Fibroblast of upper back skin (primary cell): Measurements from ENCODE around the gene ARHGEF5.
A peak's percentile ranks its signal among the peaks of the same experiment; 100 is the strongest.
"Not testable (repeated sequence)": the region's sequence is repeated elsewhere in the genome, so short reads cannot be mapped to it uniquely, and the experiment has no call there.

Experiments used
- DNase-seq: peaks from one replicate; pipeline ENCODE4 v3.0.0-alpha.2; 2013

Gene ARHGEF5

GRCh38 chr7:144355176-144355822 lies at the start of gene ARHGEF5:
Gene ARHGEF5 (plus strand): TSS chr7:144355402. CDS start chr7:144362670, 7,268 bp downstream.
- not testable (repeated sequence) for DNase-seq

- not testable (repeated sequence) for DNase-seq
Measured at GRCh38 chr7:144309702-144310101, 45.5 kb upstream of the ARHGEF5 start.

DNA sequence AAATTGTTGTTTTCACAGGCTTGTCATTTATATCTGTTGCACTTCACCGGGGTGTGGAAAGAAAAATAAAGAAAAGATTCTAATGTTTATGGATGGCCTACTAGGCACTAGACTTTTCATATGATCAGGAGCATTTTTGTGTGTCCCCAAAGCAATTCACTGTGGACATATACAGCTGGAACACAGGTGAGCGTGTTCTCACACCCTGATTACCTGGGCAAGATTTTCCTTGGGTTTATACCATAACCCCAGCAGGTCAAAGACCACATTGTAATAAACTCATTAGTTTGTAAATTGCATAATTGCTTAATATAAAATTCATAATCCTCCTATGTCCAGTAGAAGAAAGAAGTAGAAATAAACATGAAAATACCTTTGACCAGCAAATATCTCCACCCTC lies 44.0 kb upstream of the ARHGEF5 start:
- DNase-seq, result not testable (repeated sequence)

GRCh38 chr7:144311872-144312469 lies 43.2 kb upstream of the ARHGEF5 start, which contains the start of gene OR2A1:
Gene OR2A1 (plus strand): TSS chr7:144312419. CDS start chr7:144318125, 5,706 bp downstream.
- DNase-seq, result not testable (repeated sequence)

DNA sequence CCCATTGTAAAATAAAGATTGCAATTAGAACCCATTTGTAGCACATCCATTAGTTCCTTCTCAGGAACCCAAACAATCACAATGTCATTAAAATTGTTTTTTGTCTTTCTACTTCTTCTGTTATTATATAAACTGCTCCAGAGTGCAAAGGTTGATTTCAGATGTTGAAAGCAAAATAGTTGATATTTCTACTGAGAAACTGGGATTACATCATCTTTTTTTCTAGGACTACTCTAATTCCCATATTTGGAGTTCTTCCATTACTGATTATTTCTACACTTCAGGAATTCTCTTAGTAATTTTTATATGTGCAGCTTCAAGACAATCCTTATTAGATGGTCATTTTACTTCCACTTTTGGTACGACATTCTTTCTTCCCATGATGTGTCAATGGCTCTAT lies 37.7 kb upstream of the ARHGEF5 start:
- DNase-seq, result not testable (repeated sequence)

- not testable (repeated sequence) for DNase-seq
Measured at GRCh38 chr7:144319547-144319946, 35.7 kb upstream of the ARHGEF5 start.

- not testable (repeated sequence) for DNase-seq
Measured at GRCh38 chr7:144321677-144322206, 33.5 kb upstream of the ARHGEF5 start.

DNA sequence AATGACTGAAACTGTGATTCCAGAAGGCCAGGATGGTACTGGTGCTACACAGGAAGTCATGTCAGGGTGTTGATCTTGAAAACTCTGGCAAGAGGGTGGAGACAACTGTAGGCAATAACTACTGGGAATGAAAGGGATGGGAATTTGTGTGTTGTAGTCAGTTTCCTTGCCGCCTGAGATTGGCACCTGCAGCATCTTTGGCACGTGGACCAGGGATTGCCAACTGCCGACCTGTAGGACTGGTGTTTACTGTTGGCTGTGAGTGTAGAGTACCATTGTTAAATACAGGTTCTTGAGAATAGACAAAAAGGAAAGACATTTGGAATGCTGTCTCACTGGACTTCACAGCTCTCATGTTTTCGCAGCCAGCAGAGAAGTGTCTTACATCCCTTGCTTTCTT lies 31.8 kb upstream of the ARHGEF5 start:
- DNase-seq, result not testable (repeated sequence)

- DNase-seq, result not testable (repeated sequence)
Measured at GRCh38 chr7:144325868-144326267, 29.3 kb upstream of the ARHGEF5 start.

DNA sequence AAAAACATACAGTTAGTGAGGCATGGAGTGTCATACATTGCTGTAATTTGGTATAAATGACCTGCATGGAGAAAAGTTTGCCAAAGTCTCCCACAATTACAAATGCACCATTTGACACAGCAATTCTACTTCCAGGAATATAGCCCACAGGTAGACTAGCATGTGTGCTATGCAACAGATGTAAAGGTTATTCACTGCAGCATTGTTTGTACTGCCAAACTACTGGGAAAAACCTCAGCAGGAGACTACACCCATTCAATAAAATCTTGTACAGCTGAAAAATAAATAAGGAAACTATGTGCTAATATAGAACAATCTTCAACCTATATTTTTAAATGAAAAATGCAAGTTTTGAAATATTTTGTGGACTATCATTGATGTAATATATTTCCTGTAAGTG lies 25.2 kb upstream of the ARHGEF5 start:
- DNase-seq, result not testable (repeated sequence)

- DNase-seq, result not testable (repeated sequence)
Measured at GRCh38 chr7:144331221-144331995, 23.8 kb upstream of the ARHGEF5 start.

GRCh38 chr7:144331996-144332288 lies 23.3 kb upstream of the ARHGEF5 start:
- not testable (repeated sequence) for DNase-seq

DNA sequence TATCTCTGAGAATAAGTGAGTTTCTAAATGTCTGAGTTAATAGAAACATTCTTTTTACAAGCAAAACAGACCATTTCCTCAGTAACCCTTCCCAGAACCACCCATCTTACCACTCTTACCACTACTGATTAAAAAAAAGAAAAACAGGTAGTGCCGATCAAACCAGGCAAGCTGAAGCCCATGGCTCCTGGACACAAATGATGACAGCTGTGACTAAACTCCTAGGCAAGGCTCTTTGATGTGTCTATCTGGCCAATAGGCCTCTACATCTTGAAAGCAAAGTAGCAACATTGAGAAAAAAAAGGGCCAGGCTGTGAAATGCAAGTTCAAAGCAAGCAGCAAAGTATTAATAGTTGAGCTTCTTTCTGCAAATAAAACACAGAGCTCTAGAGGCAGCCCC lies 6.6 kb upstream of the ARHGEF5 start:
- DNase-seq, result not testable (repeated sequence)

DNA sequence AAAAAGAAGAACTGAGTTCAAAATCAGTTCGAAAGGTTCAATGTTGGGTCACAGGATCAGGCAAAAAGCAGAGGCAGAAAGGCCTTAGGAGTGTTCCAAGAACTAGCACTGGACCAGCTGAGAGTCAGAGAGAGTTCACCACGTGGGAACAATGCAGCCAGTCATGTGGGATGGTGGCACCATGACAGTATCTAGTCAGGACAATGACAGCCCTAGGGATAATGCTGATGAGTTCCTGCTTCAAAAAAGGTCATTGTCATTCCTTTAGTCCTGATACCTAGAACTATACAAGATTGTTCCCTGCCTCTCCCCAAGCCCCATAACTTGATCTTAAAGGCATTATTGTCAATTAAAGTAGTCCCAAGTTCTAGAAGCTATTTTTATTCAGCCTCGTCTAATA lies 3.5 kb upstream of the ARHGEF5 start:
- DNase-seq, result not testable (repeated sequence)

GRCh38 chr7:144356185-144356584 lies 983 bp downstream of the ARHGEF5 start:
- DNase-seq, result not testable (repeated sequence)

DNA sequence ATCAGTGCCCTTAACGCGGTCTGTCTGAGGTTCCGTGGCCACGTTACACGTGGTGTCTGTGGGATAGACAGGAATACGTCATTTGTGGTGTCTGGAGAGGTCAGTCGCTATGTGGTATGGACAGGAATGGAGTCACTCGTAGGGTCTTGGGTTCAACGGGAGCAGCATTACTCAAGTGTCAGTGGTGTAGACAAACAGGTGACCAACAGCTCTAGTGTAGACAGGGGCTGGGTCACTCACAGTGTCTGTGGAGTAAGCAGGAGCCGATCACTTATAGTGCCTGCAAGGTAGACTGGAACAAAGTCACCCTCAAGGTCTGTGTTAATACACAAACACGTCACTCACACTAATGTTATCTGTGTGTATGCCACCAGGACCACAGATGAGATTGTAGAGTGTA lies 1.7 kb downstream of the ARHGEF5 start:
- not testable (repeated sequence) for DNase-seq

GRCh38 chr7:144362061-144362460 lies 6.9 kb downstream of the ARHGEF5 start:
- DNase-seq, result not testable (repeated sequence)

DNA sequence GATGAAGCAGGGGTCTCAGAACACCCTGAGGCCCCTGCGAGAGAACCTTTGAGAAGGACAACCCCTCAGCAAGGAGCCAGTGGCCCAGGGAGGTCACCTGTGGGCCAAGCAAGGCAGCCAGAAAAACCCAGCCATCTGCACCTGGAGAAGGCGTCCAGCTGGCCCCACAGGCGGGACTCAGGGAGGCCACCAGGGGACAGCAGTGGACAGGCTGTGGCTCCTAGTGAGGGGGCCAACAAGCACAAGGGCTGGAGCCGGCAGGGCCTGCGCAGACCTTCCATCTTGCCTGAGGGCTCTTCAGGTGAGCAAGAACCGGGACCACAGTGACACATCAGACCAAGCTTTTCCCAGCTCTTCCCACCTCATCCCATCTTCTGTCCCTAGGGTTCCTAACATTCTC lies 10.3 kb downstream of the ARHGEF5 start:
- not testable (repeated sequence) for DNase-seq

GRCh38 chr7:144367250-144367649 lies 12.0 kb downstream of the ARHGEF5 start:
- not testable (repeated sequence) for DNase-seq

GRCh38 chr7:144369221-144369620 lies 14.0 kb downstream of the ARHGEF5 start:
- not testable (repeated sequence) for DNase-seq

DNA sequence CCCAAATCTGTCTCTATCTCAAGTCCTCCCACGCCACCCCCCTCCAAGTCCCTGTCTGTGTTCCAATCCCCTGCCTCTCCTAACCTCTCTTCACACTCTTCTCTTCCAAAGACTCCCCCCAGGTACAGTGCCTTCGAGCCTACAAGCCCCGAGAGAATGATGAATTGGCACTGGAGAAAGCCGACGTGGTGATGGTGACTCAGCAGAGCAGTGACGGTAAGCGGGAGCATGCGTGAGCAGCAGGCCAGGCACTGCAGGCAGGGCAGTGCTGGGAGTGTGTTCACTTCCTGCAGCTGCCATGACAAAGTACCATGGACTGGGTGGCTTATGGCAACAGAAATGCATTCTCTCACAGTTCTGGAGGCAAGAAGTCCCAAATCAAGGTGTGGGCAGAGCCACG lies 23.4 kb downstream of the ARHGEF5 start:
- DNase-seq, result no peak

DNA sequence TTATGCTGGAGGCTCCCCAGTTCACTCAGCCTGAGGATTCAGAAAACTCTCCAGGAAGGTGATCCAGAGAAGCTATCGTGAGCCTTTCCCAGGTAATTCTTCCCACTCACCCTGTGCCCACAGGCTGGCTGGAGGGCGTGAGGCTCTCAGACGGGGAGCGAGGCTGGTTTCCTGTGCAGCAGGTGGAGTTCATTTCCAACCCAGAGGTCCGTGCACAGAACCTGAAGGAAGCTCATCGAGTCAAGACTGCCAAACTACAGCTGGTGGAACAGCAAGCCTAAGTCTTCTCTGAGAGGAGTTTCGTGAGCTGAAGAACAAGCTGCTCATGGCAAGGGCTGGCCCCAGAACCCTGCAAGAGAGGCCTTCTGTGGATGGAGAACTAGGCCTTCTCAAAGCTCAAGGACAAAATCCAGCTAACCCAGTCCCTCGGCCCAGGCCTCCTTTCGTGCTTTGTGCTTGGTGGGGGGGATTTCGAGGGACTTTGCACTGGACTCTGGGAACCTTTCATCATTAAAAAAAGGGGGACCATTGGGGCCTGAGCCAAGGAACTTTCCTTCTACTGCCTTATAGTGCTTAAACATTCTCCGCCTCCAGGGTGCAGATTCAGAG lies 24.7 kb downstream of the ARHGEF5 start:
- DNase-seq, result no peak

DNA sequence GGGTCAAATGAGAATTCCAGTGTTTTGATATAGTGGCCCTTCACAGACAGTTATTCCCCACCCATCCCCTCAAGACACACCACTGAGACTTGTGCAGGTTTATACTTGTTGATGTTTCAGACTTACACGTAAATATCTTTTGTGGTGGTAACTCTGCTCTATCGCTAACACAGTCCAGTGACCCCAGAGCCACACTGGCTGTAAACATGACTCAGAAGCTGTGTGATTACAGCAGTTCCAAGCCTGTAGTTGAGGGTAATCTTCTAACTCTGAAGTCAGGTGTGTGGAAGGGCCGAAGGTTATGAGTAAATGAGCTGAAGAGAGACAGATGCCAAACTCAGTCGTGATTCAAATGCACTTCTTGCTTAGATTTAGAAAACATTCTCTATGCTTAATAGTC lies 28.9 kb downstream of the ARHGEF5 start:
- DNase-seq, result peak; percentile 1
